HepG2 (cell line): ENCODE results near the gene EIF5B. TPM values are rescaled to one million over a fixed set of nuclear protein-coding genes. Genes with fewer than 3 reads are reported as not detected.
A peak's percentile ranks its signal among the peaks of the same experiment; 100 is the strongest.

Source experiments
- FOXP4 ChIP-seq: sonication (generic); formaldehyde crosslinking; IDR thresholded peaks from 2 replicates; pipeline ENCODE4 v1.4.0; 2020; ENCODE audit warnings: missing genetic modification reagents
- FUBP1 ChIP-seq: sonication (generic); formaldehyde crosslinking; IDR thresholded peaks from 2 replicates; pipeline ENCODE4 v1.5.1; 2020; ENCODE audit warnings: missing genetic modification reagents, mild to moderate bottlenecking, borderline replicate concordance
- REST ChIP-seq, 2 experiments: IDR thresholded peaks; 2 replicates each; pipeline ENCODE4 v1.6.1; 2011 to 2012; ENCODE audit warnings: low read length in 2 of 2, borderline replicate concordance in 1 of 2, low read depth in 1 of 2, mild to moderate bottlenecking in 1 of 2, moderate library complexity in 1 of 2
- SP4 ChIP-seq: sonication (generic); formaldehyde crosslinking; IDR thresholded peaks from 2 replicates; pipeline ENCODE4 v1.8.1; 2023; ENCODE audit warnings: mild to moderate bottlenecking, missing genetic modification reagents
- SRY ChIP-seq: sonication (generic); formaldehyde crosslinking; IDR thresholded peaks from 2 replicates; pipeline ENCODE4 v1.8.0; 2022; ENCODE audit warnings: mild to moderate bottlenecking, missing genetic modification reagents
- SSRP1 ChIP-seq: IDR thresholded peaks from 2 replicates; pipeline ENCODE4 v1.6.1; 2016; ENCODE audit warnings: control low read depth
- ZBTB21 ChIP-seq: sonication (generic); formaldehyde crosslinking; IDR thresholded peaks from 2 replicates; pipeline ENCODE4 v1.4.0; 2020; ENCODE audit warnings: missing genetic modification reagents
- ZBTB25 ChIP-seq: IDR thresholded peaks from 2 replicates; pipeline ENCODE4 v1.6.1; 2018; ENCODE audit warnings: missing genetic modification reagents
- ZBTB44 ChIP-seq: sonication (generic); formaldehyde crosslinking; IDR thresholded peaks from 2 replicates; pipeline ENCODE4 v1.4.0; 2020; ENCODE audit warnings: missing genetic modification reagents
- ZFY ChIP-seq: sonication (generic); formaldehyde crosslinking; IDR thresholded peaks from 2 replicates; pipeline ENCODE4 v1.4.0; 2020; ENCODE audit warnings: missing genetic modification reagents
- ZNF670 ChIP-seq: sonication (generic); formaldehyde crosslinking; IDR thresholded peaks from 2 replicates; pipeline ENCODE4 v1.8.0; 2022; ENCODE audit warnings: mild to moderate bottlenecking, missing genetic modification reagents, borderline replicate concordance
- ZNF747 ChIP-seq: sonication (generic); formaldehyde crosslinking; IDR thresholded peaks from 2 replicates; pipeline ENCODE4 v1.8.1; 2023; ENCODE audit warnings: missing genetic modification reagents, mild to moderate bottlenecking, borderline replicate concordance
- polyA plus RNA-seq, 8 experiments: library from polyadenylated mRNA; depleted of rRNA in 3 of 8; stranded (reverse) in 7 of 8; unstranded in 1 of 8; fragments of >200 nt; fragmentation: Illumina TruSeq in 4 of 8; extraction: Trizol in 4 of 8; gene quantifications; 2 replicates each; pipeline versions ENCODE4 v1.2.1 to v1.2.3, GENCODE V29; 2011 to 2016; ENCODE audit warnings: low read depth in 4 of 8, missing spikeins in 1 of 8, mixed read lengths in 1 of 8; ENCODE audit not compliant: insufficient read depth in 1 of 8
- total RNA-seq, 5 experiments: library from RNA; depleted of rRNA; stranded (reverse); fragments of >200 nt; fragmentation: Illumina TruSeq; extraction: Trizol; gene quantifications; 2 replicates each; pipeline ENCODE4 v1.2.3, GENCODE V29; 2016; ENCODE audit warnings: low read depth in 1 of 5

The EIF5B gene
- total and polyA plus RNA-seq, 2 of the 13 experiments (the other 11 are each of a cell fraction or from before 2014, with no cell fraction given) = 8.8 to 32.1 TPM

GRCh38 chr2:99337113-99338028, at the start of gene EIF5B (continued):
- TF ChIP-seq FUBP1 (CRISPR knock-in tag) = no peak
- TF ChIP-seq ZBTB44 (CRISPR knock-in tag) = no peak
- TF ChIP-seq SSRP1 (CRISPR knock-in tag) = peak; percentile 40; the same call in 1 of the 2 replicates
- TF ChIP-seq REST (IDR thresholded peaks at IDR 0.05; ENCODE audit: borderline replicate concordance in 1 of 2, low read depth in 1 of 2, low read length in 2 of 2) = no peak
- TF ChIP-seq ZBTB21 (CRISPR knock-in tag) = no peak
- peak; percentile 9; the same call in 1 of the 2 replicates for TF ChIP-seq ZNF670 (CRISPR knock-in tag)
- peak; percentile 73 for TF ChIP-seq SP4 (CRISPR knock-in tag)
- TF ChIP-seq ZFY (CRISPR knock-in tag) = peak; percentile 89
- peak; percentile 69; the same call in 1 of the 2 replicates for TF ChIP-seq SRY (CRISPR knock-in tag)
- peak; percentile 55; the same call in 1 of the 2 replicates for TF ChIP-seq FOXP4 (CRISPR knock-in tag)
- peak; percentile 98 for TF ChIP-seq ZBTB25 (CRISPR knock-in tag)
- TF ChIP-seq ZNF747 (CRISPR knock-in tag) = peak; percentile 88
